Thyroid gland (tissue), 4 donors: ENCODE data around the gene SIRT2. TPM values are rescaled to one million over a fixed set of nuclear protein-coding genes. Genes with fewer than 3 reads are reported as not detected.
"Not testable (repeated sequence)": the region's sequence is repeated elsewhere in the genome, so short reads cannot be mapped to it uniquely, and the experiment has no call there.

Experiments
- DNase-seq, 2 donors: peaks; one replicate each; pipeline ENCODE4 v3.0.0-alpha.2; 2019
- H3K27ac ChIP-seq, 3 donors: fragments of 200-600 bp; sonication (generic); 1 replicate in 2 of 3; 2 replicates in 1 of 3; pipeline ENCODE4 v1.5.1; 2016 to 2019; ENCODE audit warnings: mild to moderate bottlenecking in 1 of 3, moderate library complexity in 1 of 3
- H3K27me3 ChIP-seq: fragments of 200-600 bp; sonication (generic); one replicate; pipeline ENCODE4 v1.5.1; 2019
- H3K36me3 ChIP-seq, 2 donors: fragments of 200-600 bp; sonication (generic); one replicate each; pipeline ENCODE4 v1.5.1; 2016 to 2019
- H3K4me1 ChIP-seq, 2 donors: fragments of 200-600 bp; sonication (generic); one replicate each; pipeline ENCODE4 v1.5.1; 2017 to 2019
- H3K4me3 ChIP-seq, 3 donors: fragments of 200-600 bp; sonication (generic); replicated peaks in 1 of 3; 1 replicate in 2 of 3; 2 replicates in 1 of 3; pipeline ENCODE4 v1.5.1; 2016; ENCODE audit warnings: mild to moderate bottlenecking in 1 of 3
- H3K9me3 ChIP-seq: fragments of 200-600 bp; sonication (generic); one replicate; pipeline ENCODE4 v1.5.1; 2017
- POLR2A ChIP-seq, 2 donors: fragments of 450-650 bp; IDR thresholded peaks; one replicate each; pipeline ENCODE4 v1.6.1; 2017; ENCODE audit warnings: antibody characterized with exemption in 2 of 2, mild to moderate bottlenecking in 2 of 2, moderate library complexity in 1 of 2
- WGBS, 2 donors: methylation state at CpG; one replicate each; pipeline ENCODE4 v1.1.5; 2017; 5-methylcytosine and 5-hydroxymethylcytosine counted together
- intact Hi-C: fragments of 100-400 bp; cut with DNase I; formaldehyde crosslinking; loops from one replicate; pipeline ENCODE4 v1.15.1; 2023
- total RNA-seq, 4 donors: library from RNA; depleted of rRNA; stranded (reverse); fragments of >200 nt; gene quantifications; one replicate each; pipeline ENCODE4 v1.2.3, GENCODE V29; 2016
- TF ChIP-seq, protein P1 (sequence below), 6 experiments: fragments of 200-600 bp in 3 of 6; fragments of 450-650 bp in 3 of 6; sonication (generic) in 3 of 6; IDR thresholded peaks; one replicate each; pipeline ENCODE4 v1.5.1; 2016 to 2019; ENCODE audit warnings: antibody characterized with exemption in 6 of 6, mild to moderate bottlenecking in 2 of 6, inconsistent platforms in 1 of 6, moderate library complexity in 1 of 6

The SIRT2 gene
- total RNA-seq, 4 donors from 2014 or later = 69.6 to 107 (median 90.7) TPM

DNA sequence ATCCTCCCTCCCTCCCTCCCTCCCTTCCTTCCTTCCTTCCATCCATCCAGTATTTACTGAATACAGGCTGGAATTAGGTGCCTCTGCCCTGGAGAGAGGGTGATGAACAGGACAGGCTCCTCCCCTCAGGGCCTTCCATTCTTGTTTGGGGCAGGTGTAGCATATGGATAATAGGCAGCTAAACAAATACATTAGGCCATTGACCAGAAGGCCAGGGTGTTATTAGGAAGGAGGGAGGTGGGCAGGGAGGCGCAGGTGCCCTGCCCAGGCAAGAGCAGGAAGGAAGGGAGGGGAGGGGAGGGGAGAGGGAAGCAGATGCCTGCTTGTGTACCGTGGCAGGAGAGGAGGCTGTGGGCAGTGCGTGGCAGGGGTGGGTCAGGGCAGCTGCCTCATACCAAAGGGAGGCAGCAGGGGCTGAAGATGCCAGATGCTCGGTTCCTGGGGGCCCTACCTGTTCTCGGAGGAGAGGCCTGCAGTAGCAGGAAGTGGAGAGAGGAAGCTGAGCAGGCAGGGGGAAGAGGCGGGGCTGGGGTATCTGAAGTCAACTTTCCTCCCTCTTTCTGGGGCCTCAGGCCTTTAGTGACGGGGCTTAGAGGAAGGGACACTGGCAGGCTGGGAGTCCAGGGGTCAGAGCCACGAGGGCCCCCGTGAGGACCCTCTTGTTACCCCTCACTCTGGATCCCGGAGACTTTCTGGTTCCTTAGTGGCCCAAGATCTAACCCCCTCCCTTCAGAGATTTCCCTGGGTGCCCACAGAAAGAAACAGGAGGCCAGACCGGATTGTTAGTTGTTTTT lies 21.4 kb downstream of the SIRT2 start, which contains the start of gene RINL:
RINL (minus strand) TSS at position 495 of the 794 bp plus-strand sequence. CDS start 1,533 bp downstream, outside the sequence.
- Histone ChIP-seq H3K4me3 (no peak within 1 kb of the TSS), H3K36me3 (peaks cover 10 to 16% of the 10 kb centered on the region in 2 donors), H3K27me3 (no peaks in the 10 kb centered on the region), H3K27ac (peak within 1 kb of the TSS in 2 of 3 donors; percentile 17 to 37), H3K4me1 (peaks cover 9 to 18% of the 10 kb centered on the region in 2 donors), H3K9me3 (no peaks in the 10 kb centered on the region)
- TF ChIP-seq POLR2A (IDR thresholded peaks at IDR 0.05) = no peak
- TF ChIP-seq, protein P1, sequence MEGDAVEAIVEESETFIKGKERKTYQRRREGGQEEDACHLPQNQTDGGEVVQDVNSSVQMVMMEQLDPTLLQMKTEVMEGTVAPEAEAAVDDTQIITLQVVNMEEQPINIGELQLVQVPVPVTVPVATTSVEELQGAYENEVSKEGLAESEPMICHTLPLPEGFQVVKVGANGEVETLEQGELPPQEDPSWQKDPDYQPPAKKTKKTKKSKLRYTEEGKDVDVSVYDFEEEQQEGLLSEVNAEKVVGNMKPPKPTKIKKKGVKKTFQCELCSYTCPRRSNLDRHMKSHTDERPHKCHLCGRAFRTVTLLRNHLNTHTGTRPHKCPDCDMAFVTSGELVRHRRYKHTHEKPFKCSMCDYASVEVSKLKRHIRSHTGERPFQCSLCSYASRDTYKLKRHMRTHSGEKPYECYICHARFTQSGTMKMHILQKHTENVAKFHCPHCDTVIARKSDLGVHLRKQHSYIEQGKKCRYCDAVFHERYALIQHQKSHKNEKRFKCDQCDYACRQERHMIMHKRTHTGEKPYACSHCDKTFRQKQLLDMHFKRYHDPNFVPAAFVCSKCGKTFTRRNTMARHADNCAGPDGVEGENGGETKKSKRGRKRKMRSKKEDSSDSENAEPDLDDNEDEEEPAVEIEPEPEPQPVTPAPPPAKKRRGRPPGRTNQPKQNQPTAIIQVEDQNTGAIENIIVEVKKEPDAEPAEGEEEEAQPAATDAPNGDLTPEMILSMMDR (IDR thresholded peaks at IDR 0.05) = no peak
- WGBS, 2 donors = 50 to 52% methylated on average over 11 of the region's 11 CpGs
- intact Hi-C loops = no loop called here
- peak; percentile 17 to 25 for DNase-seq

DNA sequence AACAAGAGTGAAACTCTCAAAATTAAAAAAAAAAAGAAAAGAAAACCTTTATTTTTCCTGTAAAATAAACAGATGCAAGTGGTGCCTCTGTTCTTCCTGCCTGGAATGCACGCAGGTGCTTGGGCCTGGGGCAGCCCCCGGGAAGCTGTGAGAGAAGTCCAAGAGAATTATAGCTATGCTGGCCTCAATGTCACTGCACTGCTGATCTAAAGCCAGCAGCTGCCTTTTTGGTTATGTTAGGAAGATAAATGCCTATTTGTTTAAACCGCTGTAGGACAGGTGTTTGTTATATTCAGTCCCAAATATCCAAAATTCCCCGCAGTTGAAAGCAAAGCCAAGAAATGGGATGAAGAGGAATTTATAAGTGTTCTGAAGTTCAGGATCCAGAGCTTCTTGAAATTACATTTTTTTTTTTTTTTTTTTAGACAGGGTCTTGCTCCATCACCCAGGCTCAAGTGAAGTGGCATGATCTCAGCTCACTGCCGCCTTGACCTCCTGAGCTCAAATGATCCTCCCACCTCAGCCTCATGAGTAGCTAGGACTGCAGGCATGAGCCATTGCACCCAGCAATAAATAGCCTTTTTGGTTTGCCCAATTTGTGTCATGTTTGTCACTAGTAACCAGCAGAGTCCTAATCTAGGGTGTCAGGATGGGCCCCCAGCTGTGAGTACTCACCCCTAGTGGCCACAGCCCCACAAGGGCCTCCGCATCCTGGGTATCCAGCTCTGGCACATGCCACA lies 23.6 kb downstream of the SIRT2 start:
- no peak for TF ChIP-seq POLR2A (IDR thresholded peaks at IDR 0.05)
- TF ChIP-seq, protein P1 (IDR thresholded peaks at IDR 0.05) = no peak
- Histone ChIP-seq H3K36me3 (peaks cover 5 to 9% of the 10 kb centered on the region in 2 donors), H3K4me1 (peaks cover 9 to 18% of the 10 kb centered on the region in 2 donors), H3K27ac (no peak overlapping the region), H3K4me3 (no peak overlapping the region), H3K27me3 (no peaks in the 10 kb centered on the region), H3K9me3 (no peaks in the 10 kb centered on the region)
- no peak for DNase-seq
- intact Hi-C loops = no loop called here
- 68 to 74% methylated on average over 6 of the region's 6 CpGs for WGBS, 2 donors

DNA sequence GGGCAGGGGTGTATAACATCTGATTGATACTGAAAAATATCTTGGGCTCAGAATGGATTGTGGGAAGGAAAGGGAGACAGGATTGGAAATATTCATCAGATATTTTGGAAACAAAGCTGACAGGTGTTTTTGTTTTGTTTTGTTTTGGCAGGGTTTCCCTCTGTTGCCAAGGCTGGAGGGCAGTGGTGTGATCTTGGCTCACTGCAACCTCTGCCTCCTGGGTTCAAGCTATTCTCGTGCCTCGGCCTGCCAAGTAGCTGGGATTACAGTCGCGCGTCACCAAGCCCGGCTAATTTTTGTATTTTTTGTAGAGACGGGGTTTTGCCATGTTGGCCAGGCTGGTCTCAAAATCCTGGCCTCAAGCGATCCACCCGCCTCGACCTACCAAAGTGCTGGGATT lies 26.0 kb downstream of the SIRT2 start:
- H3K9me3 ChIP-seq, H3K4me3 ChIP-seq, H3K36me3 ChIP-seq, DNase-seq, intact Hi-C loops, H3K27ac ChIP-seq, H3K27me3 ChIP-seq: not testable (repeated sequence)
- H3K4me1 ChIP-seq = peaks cover 19 to 28% of the 10 kb centered on the region in 2 donors
- WGBS, 2 donors = 76 to 77% methylated on average over 10 of the region's 10 CpGs

DNA sequence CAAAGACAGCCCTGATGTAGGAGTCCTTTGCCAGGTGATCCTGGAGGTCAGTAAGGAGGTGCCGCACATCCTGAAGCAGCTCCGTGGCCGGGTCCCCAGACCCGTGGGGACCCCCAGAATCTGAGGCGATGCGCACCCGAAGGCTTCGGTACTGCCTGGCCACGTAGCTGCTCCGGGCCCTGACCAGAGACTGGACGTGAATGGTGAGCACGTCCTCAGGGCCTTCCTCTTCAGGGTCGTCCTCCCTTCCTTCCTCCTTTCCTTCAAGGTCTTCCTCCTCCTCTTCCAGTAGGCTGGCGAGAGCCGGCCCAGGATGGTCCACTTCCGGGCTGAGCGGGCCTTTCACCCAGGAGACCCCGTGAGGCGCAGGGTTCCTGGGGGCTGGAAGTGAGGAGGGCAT lies 28.8 kb downstream of the SIRT2 start:
- Histone ChIP-seq H3K4me3 (no peak overlapping the region), H3K27me3 (no peaks in the 10 kb centered on the region), H3K36me3 (no peaks in the 10 kb centered on the region), H3K27ac (no peak overlapping the region), H3K9me3 (no peaks in the 10 kb centered on the region), H3K4me1 (peaks cover 9 to 14% of the 10 kb centered on the region in 2 donors)
- 92 to 97% methylated on average over 17 to 19 of the region's 19 CpGs for WGBS, 2 donors
- DNase-seq = no peak
- TF ChIP-seq POLR2A (IDR thresholded peaks at IDR 0.05) = no peak
- TF ChIP-seq, protein P1 (IDR thresholded peaks at IDR 0.05) = no peak
- intact Hi-C loops = no loop called here

DNA sequence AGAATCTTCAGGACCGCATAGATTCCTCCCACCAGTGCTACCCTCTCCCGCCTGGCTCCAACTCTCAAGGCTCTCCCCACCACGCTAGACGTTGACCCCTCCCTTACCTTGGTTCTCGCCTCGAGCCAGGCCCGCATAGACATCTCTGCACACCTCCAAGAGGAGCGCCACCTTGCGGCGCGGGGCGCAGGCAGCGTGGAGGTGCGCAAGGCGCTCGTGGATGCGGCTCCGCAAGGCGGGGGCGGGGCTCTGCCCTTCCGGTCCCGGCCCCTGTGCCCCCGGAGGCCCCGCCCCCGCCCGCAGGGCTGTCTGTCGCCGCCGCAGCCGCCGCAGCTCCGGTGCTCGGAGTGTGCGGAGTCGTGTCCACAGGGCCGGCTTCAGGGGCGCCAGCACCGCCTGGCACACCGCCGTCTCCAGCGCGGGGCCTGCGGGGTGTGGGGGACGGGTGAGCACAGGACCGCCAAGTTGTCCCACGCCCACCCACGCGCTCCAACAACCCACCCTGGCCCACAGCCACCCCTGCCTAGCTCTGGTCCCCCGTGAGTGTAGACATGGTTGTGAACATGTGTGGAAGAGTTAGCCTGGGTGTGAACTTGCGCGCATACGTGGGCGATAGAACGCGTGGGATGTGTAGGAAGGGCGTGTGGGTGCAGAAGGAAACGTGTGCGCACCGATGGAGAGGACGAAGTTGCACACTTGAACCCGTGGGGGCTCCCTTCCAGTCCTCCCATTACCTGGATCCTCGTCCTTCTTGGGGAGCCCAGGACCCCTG lies 29.4 kb downstream of the SIRT2 start:
- peaks cover 9 to 14% of the 10 kb centered on the region in 2 donors for H3K4me1 ChIP-seq
- H3K36me3 ChIP-seq = no peaks in the 10 kb centered on the region
- 50 to 51% methylated on average over 23 to 24 of the region's 62 CpGs for WGBS, 2 donors
- no peaks in the 10 kb centered on the region for H3K9me3 ChIP-seq
- peak overlapping the region in 2 of 3 donors; percentile 19 to 33 for H3K4me3 ChIP-seq
- TF ChIP-seq, protein P1 (IDR thresholded peaks at IDR 0.05) = peak; percentile 50 to 92 (median 88)
- TF ChIP-seq POLR2A (IDR thresholded peaks at IDR 0.05) = no peak
- intact Hi-C loops = no loop called here
- peak overlapping the region in 2 of 3 donors; percentile 55 to 65 for H3K27ac ChIP-seq
- DNase-seq = peak; percentile 90 to 92
- no peaks in the 10 kb centered on the region for H3K27me3 ChIP-seq
